Measurements from ENCODE around the gene MRTFA. TPM values are rescaled to one million over a fixed set of nuclear protein-coding genes. Genes with fewer than 3 reads are reported as not detected.
"Not testable (repeated sequence)": the region's sequence is repeated elsewhere in the genome, so short reads cannot be mapped to it uniquely, and the experiment has no call there.

The MRTFA gene
- total RNA-seq, 1 donor from 2014 or later: 11.3 TPM

- Histone ChIP-seq H3F3A (ENCODE audit: low read depth) (peaks cover 6% of the 10 kb centered on the region), H3K27me3 (no peaks in the 10 kb centered on the region), H3K36me3 (no peaks in the 10 kb centered on the region), H3K4me3 (no peak overlapping the region), H3K27ac (no peak overlapping the region), H3K4me1 (peaks cover 5% of the 10 kb centered on the region), H3K9me3 (ENCODE audit: low read depth) (no peaks in the 10 kb centered on the region), H4K20me1 (ENCODE audit: low read depth) (no peaks in the 10 kb centered on the region), H2AFZ (replicated peaks) (no peak overlapping the region), H3K9ac (no peak overlapping the region), H3K79me2 (ENCODE audit: low read depth) (peaks cover 3% of the 10 kb centered on the region), H3K4me2 (no peak overlapping the region)
- H3K36me3 Mint-ChIP-seq: peaks cover 10% of the 10 kb centered on the region
- no peak overlapping the region for H3K27ac Mint-ChIP-seq
- peaks cover 9% of the 10 kb centered on the region for H3K9me3 Mint-ChIP-seq
- peaks cover 13% of the 10 kb centered on the region for H3K4me1 Mint-ChIP-seq
- H3K4me3 Mint-ChIP-seq: no peak overlapping the region
- DNase-seq (ENCODE audit: low spot score): no peak
- no peaks in the 10 kb centered on the region for H3K27me3 Mint-ChIP-seq (ENCODE audit: insufficient read depth, low read depth)
- TF ChIP-seq EZH2phosphoT487 (IDR thresholded peaks at IDR 0.05) (no peak), CTCF (IDR thresholded peaks at IDR 0.05) (no peak), EZH2 (IDR thresholded peaks at IDR 0.05) (no peak)
These were observed 132.0 kb downstream of the MRTFA start for GRCh38 chr22:40504285-40505249.

GRCh38 chr22:40502919-40503318 is 133.6 kb downstream of the MRTFA start:
- TF ChIP-seq EZH2phosphoT487 (IDR thresholded peaks at IDR 0.05): no peak
- no peaks in the 10 kb centered on the region for H3K27me3 Mint-ChIP-seq (ENCODE audit: insufficient read depth, low read depth)
- H3K4me1 ChIP-seq: peaks cover 8% of the 10 kb centered on the region
- H3K27me3 ChIP-seq: no peaks in the 10 kb centered on the region
- no peaks in the 10 kb centered on the region for H3K9me3 ChIP-seq (ENCODE audit: low read depth)
- peaks cover 10% of the 10 kb centered on the region for H3K36me3 Mint-ChIP-seq
- H3K4me1 Mint-ChIP-seq: peaks cover 17% of the 10 kb centered on the region
- peaks cover 6% of the 10 kb centered on the region for H3F3A ChIP-seq (ENCODE audit: low read depth)
- H3K36me3 ChIP-seq: no peaks in the 10 kb centered on the region
- DNase-seq (ENCODE audit: low spot score): no peak
- H3K27ac Mint-ChIP-seq: peak overlapping the region; percentile 35
- H4K20me1 ChIP-seq (ENCODE audit: low read depth): no peaks in the 10 kb centered on the region
- H3K9me3 Mint-ChIP-seq: peaks cover 9% of the 10 kb centered on the region
- H3K79me2 ChIP-seq (ENCODE audit: low read depth): peaks cover 3% of the 10 kb centered on the region
- H3K4me3 ChIP-seq: no peak overlapping the region
- no peak overlapping the region for H3K4me3 Mint-ChIP-seq
- no peak overlapping the region for H2AFZ ChIP-seq (replicated peaks)
- H3K27ac ChIP-seq: no peak overlapping the region
- H3K4me2 ChIP-seq: no peak overlapping the region
- H3K9ac ChIP-seq: no peak overlapping the region

- not testable (repeated sequence) for H3K27ac ChIP-seq; H3K36me3 ChIP-seq; H4K20me1 ChIP-seq (ENCODE audit: low read depth); H3F3A ChIP-seq (ENCODE audit: low read depth); H3K9me3 ChIP-seq (ENCODE audit: low read depth); H3K27ac Mint-ChIP-seq; H3K4me3 ChIP-seq; H3K27me3 ChIP-seq; H3K36me3 Mint-ChIP-seq; H3K4me2 ChIP-seq; H2AFZ ChIP-seq (replicated peaks); H3K4me3 Mint-ChIP-seq; H3K9me3 Mint-ChIP-seq; H3K27me3 Mint-ChIP-seq (ENCODE audit: insufficient read depth, low read depth); H3K4me1 ChIP-seq; H3K79me2 ChIP-seq (ENCODE audit: low read depth); DNase-seq (ENCODE audit: low spot score); H3K9ac ChIP-seq
- H3K4me1 Mint-ChIP-seq: peaks cover 20% of the 10 kb centered on the region
These were observed 136.1 kb downstream of the MRTFA start for GRCh38 chr22:40500465-40500786.

- peak overlapping the region; percentile 35 for H3K27ac Mint-ChIP-seq
- TF ChIP-seq EZH2 (IDR thresholded peaks at IDR 0.05) (no peak), CTCF (IDR thresholded peaks at IDR 0.05) (no peak), EZH2phosphoT487 (IDR thresholded peaks at IDR 0.05) (no peak)
- Histone ChIP-seq H3K79me2 (ENCODE audit: low read depth) (peaks cover 9% of the 10 kb centered on the region), H3K4me1 (peaks cover 8% of the 10 kb centered on the region), H3K9me3 (ENCODE audit: low read depth) (no peaks in the 10 kb centered on the region), H2AFZ (replicated peaks) (no peak overlapping the region), H3K27me3 (no peaks in the 10 kb centered on the region), H3F3A (ENCODE audit: low read depth) (peaks cover 6% of the 10 kb centered on the region), H3K4me2 (no peak overlapping the region), H4K20me1 (ENCODE audit: low read depth) (no peaks in the 10 kb centered on the region), H3K36me3 (no peaks in the 10 kb centered on the region), H3K27ac (no peak overlapping the region), H3K9ac (no peak overlapping the region), H3K4me3 (no peak overlapping the region)
- H3K4me3 Mint-ChIP-seq: no peak overlapping the region
- H3K9me3 Mint-ChIP-seq: peaks cover 9% of the 10 kb centered on the region
- peaks cover 20% of the 10 kb centered on the region for H3K4me1 Mint-ChIP-seq
- no peak for DNase-seq (ENCODE audit: low spot score)
- no peaks in the 10 kb centered on the region for H3K27me3 Mint-ChIP-seq (ENCODE audit: insufficient read depth, low read depth)
- peaks cover 11% of the 10 kb centered on the region for H3K36me3 Mint-ChIP-seq
These were observed 137.3 kb downstream of the MRTFA start for GRCh38 chr22:40499209-40499623.
